Gastroesophageal sphincter (tissue), 4 donors: Measurements from ENCODE around the gene TSPEAR. TPM values are rescaled to one million over a fixed set of nuclear protein-coding genes. Genes with fewer than 3 reads are reported as not detected.
"Not testable (repeated sequence)": the region's sequence is repeated elsewhere in the genome, so short reads cannot be mapped to it uniquely, and the experiment has no call there.

ENCODE experiments used
- ATAC-seq: fragments of 150-250 bp; one replicate; pipeline ENCODE4 v1.9.1; 2016; ENCODE audit warnings: mild to moderate bottlenecking, moderate library complexity
- H3K27ac ChIP-seq, 4 donors: fragments of 200-600 bp; sonication (generic) in 3 of 4; 1 replicate in 3 of 4; 2 replicates in 1 of 4; pipeline ENCODE4 v1.5.1; 2016 to 2019
- H3K27me3 ChIP-seq: fragments of 200-600 bp; sonication (generic); one replicate; pipeline ENCODE4 v1.5.1; 2019
- H3K36me3 ChIP-seq, 2 donors: fragments of 200-600 bp; sonication (generic); one replicate each; pipeline ENCODE4 v1.5.1; 2019; ENCODE audit warnings: control low read depth in 1 of 2
- H3K4me1 ChIP-seq, 3 donors: fragments of 200-600 bp; sonication (generic); 1 replicate in 2 of 3; 2 replicates in 1 of 3; pipeline ENCODE4 v1.5.1; 2016 to 2019; ENCODE audit warnings: control low read depth in 2 of 3
- H3K4me3 ChIP-seq, 2 donors: fragments of 200-600 bp; sonication (generic); one replicate each; pipeline ENCODE4 v1.5.1; 2019; ENCODE audit warnings: mild to moderate bottlenecking in 1 of 2, moderate library complexity in 1 of 2
- H3K9me3 ChIP-seq, 3 donors: fragments of 200-600 bp; sonication (generic); one replicate each; pipeline ENCODE4 v1.5.1; 2017 to 2019; ENCODE audit warnings: control low read depth in 2 of 3
- EP300 ChIP-seq: sonication (generic); formaldehyde crosslinking; IDR thresholded peaks from one replicate; pipeline ENCODE4 v1.6.1; 2017; ENCODE audit warnings: antibody characterized with exemption, mild to moderate bottlenecking
- POLR2A ChIP-seq, 2 donors: fragments of 450-650 bp; IDR thresholded peaks; one replicate each; pipeline ENCODE4 v1.6.1; 2017; ENCODE audit warnings: antibody characterized with exemption in 2 of 2, mild to moderate bottlenecking in 2 of 2, moderate library complexity in 1 of 2
- POLR2AphosphoS5 ChIP-seq: sonication (generic); formaldehyde crosslinking; IDR thresholded peaks from one replicate; pipeline ENCODE4 v1.6.1; 2017; ENCODE audit warnings: antibody characterized with exemption
- WGBS, 2 donors: methylation state at CpG; one replicate each; pipeline ENCODE4 v1.1.5; 2018; ENCODE audit warnings: low coverage in 1 of 2; 5-methylcytosine and 5-hydroxymethylcytosine counted together
- total RNA-seq, 4 donors: library from RNA; depleted of rRNA; stranded (reverse); fragments of >200 nt; gene quantifications; one replicate each; pipeline ENCODE4 v1.1.0, GENCODE V29; 2016
- TF ChIP-seq, protein P1 (sequence below), 4 experiments: fragments of 200-600 bp in 2 of 4; fragments of 450-650 bp in 2 of 4; sonication (generic) in 1 of 4; IDR thresholded peaks; one replicate each; pipeline ENCODE4 v1.5.1; 2017 to 2019; ENCODE audit warnings: antibody characterized with exemption in 4 of 4, mild to moderate bottlenecking in 2 of 4, moderate library complexity in 2 of 4

Gene TSPEAR
- total RNA-seq, 4 donors from 2014 or later = not detected

- WGBS, 2 donors = 90% methylated on average over 2 of the region's 8 CpGs; no CpG with 5 or more reads in 1 of the 2 donors
- Histone ChIP-seq H3K27ac (no peak within 1 kb of the TSS), H3K4me3 (no peak within 1 kb of the TSS), H3K4me1 (no peaks in the 10 kb centered on the region), H3K9me3 (peaks cover 0 to 37% (median 0%) of the 10 kb centered on the region in 3 donors), H3K36me3 (no peaks in the 10 kb centered on the region), H3K27me3 (peaks cover 76% of the 10 kb centered on the region)
- no peak for TF ChIP-seq POLR2AphosphoS5
- TF ChIP-seq EP300 = no peak
- TF ChIP-seq POLR2A (IDR thresholded peaks at IDR 0.05) = no peak
- TF ChIP-seq, protein P1, sequence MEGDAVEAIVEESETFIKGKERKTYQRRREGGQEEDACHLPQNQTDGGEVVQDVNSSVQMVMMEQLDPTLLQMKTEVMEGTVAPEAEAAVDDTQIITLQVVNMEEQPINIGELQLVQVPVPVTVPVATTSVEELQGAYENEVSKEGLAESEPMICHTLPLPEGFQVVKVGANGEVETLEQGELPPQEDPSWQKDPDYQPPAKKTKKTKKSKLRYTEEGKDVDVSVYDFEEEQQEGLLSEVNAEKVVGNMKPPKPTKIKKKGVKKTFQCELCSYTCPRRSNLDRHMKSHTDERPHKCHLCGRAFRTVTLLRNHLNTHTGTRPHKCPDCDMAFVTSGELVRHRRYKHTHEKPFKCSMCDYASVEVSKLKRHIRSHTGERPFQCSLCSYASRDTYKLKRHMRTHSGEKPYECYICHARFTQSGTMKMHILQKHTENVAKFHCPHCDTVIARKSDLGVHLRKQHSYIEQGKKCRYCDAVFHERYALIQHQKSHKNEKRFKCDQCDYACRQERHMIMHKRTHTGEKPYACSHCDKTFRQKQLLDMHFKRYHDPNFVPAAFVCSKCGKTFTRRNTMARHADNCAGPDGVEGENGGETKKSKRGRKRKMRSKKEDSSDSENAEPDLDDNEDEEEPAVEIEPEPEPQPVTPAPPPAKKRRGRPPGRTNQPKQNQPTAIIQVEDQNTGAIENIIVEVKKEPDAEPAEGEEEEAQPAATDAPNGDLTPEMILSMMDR (IDR thresholded peaks at IDR 0.05) = no peak
- ATAC-seq = no peak
Observed at GRCh38 chr21:44612029-44612486, 99.3 kb downstream of the TSPEAR start, which contains the start of gene KRTAP10-8. KRTAP10-8 (plus strand) TSS chr21:44612079; CDS start chr21:44612101, 22 bp downstream.

GRCh38 chr21:44611551-44611950 is 99.8 kb downstream of the TSPEAR start:
- ATAC-seq = no peak
- no peaks in the 10 kb centered on the region for H3K4me1 ChIP-seq
- no peak for TF ChIP-seq POLR2AphosphoS5
- TF ChIP-seq POLR2A (IDR thresholded peaks at IDR 0.05) = no peak
- TF ChIP-seq EP300 = no peak
- TF ChIP-seq, protein P1 (IDR thresholded peaks at IDR 0.05) = no peak
- H3K27me3 ChIP-seq = peaks cover 76% of the 10 kb centered on the region
- no peak overlapping the region for H3K27ac ChIP-seq
- H3K9me3 ChIP-seq = peaks cover 0 to 37% (median 0%) of the 10 kb centered on the region in 3 donors
- no peak overlapping the region for H3K4me3 ChIP-seq
- H3K36me3 ChIP-seq = no peaks in the 10 kb centered on the region
- WGBS, 2 donors = no CpG with 5 or more reads among the region's 4 CpGs

GRCh38 chr21:44610157-44610843 is 101.1 kb downstream of the TSPEAR start:
- 93 to 95% methylated on average over 4 of the region's 7 CpGs for WGBS, 2 donors
- H3K36me3 ChIP-seq, H3K4me1 ChIP-seq, H3K4me3 ChIP-seq, ATAC-seq, H3K27ac ChIP-seq: not testable (repeated sequence)
- H3K9me3 ChIP-seq = peaks cover 0 to 37% (median 0%) of the 10 kb centered on the region in 3 donors
- peaks cover 73% of the 10 kb centered on the region for H3K27me3 ChIP-seq

DNA sequence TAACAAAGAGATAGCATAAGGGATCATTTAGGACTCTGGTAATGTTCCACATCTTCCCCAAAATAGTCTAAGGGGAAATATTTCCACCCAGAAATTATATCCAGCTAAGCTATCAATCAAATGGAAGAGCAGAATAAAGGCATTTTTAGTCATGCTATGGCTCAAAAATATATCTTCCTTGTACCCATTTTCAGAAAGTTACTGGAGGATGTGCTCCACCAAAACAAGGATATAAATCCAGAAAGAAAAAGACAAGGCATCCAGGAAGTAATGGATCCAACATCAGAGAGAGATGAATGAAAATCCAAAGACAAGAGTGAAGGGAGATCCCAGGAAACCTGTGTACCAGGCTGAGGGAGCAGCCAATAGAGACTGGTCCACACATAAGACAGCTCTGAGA is 102.2 kb downstream of the TSPEAR start:
- Histone ChIP-seq H3K27ac (no peak overlapping the region), H3K9me3 (peaks cover 0 to 37% (median 0%) of the 10 kb centered on the region in 3 donors), H3K4me3 (no peak overlapping the region), H3K36me3 (no peaks in the 10 kb centered on the region), H3K4me1 (no peaks in the 10 kb centered on the region), H3K27me3 (peaks cover 70% of the 10 kb centered on the region)
- ATAC-seq = no peak
- TF ChIP-seq POLR2AphosphoS5 (no peak), POLR2A (IDR thresholded peaks at IDR 0.05) (no peak)
- TF ChIP-seq, protein P1 (IDR thresholded peaks at IDR 0.05) = no peak

GRCh38 chr21:44606495-44606894 is 104.9 kb downstream of the TSPEAR start:
- H3K27me3 ChIP-seq = peaks cover 70% of the 10 kb centered on the region
- no peak overlapping the region for H3K4me3 ChIP-seq
- ATAC-seq = no peak
- H3K4me1 ChIP-seq = no peaks in the 10 kb centered on the region
- TF ChIP-seq POLR2AphosphoS5 (no peak), POLR2A (IDR thresholded peaks at IDR 0.05) (no peak), EP300 (no peak)
- TF ChIP-seq, protein P1 (IDR thresholded peaks at IDR 0.05) = no peak
- peaks cover 0 to 28% (median 0%) of the 10 kb centered on the region in 3 donors for H3K9me3 ChIP-seq
- H3K36me3 ChIP-seq = no peaks in the 10 kb centered on the region
- 52 to 73% methylated on average over 4 of the region's 4 CpGs for WGBS, 2 donors
- no peak overlapping the region for H3K27ac ChIP-seq
